Stimulated activated CD8-positive, alpha-beta memory T cell treated with anti-CD3 and anti-CD28 coated beads, Interleukin-2, amount 100 ng/mL, for 1 hour (primary cell): ENCODE results near the gene NLRP12.
"Not testable (repeated sequence)": the region's sequence is repeated elsewhere in the genome, so short reads cannot be mapped to it uniquely, and the experiment has no call there.

Experiments
- DNase-seq, 2 donors: peaks; one replicate each; pipeline ENCODE4 v3.0.0-alpha.2; 2020; ENCODE audit warnings: low read depth in 2 of 2

The NLRP12 gene

GRCh38 chr19:53840241-53840640 lies 16.1 kb upstream of the NLRP12 start:
- not testable (repeated sequence) for DNase-seq

- DNase-seq = not testable (repeated sequence)
These were observed 14.3 kb upstream of the NLRP12 start for GRCh38 chr19:53838446-53838845.

- DNase-seq = not testable (repeated sequence)
These were observed 8.7 kb upstream of the NLRP12 start for GRCh38 chr19:53832861-53833260.

GRCh38 chr19:53828531-53828930 lies 4.4 kb upstream of the NLRP12 start:
- no peak for DNase-seq

GRCh38 chr19:53826876-53827275 lies 2.8 kb upstream of the NLRP12 start:
- no peak for DNase-seq

- DNase-seq = no peak
These were observed 564 bp downstream of the NLRP12 start for GRCh38 chr19:53823380-53824120.

GRCh38 chr19:53819861-53820260 lies 4.3 kb downstream of the NLRP12 start:
- no peak for DNase-seq

GRCh38 chr19:53818756-53819155 lies 5.4 kb downstream of the NLRP12 start:
- no peak for DNase-seq

- DNase-seq = no peak
These were observed 10.1 kb downstream of the NLRP12 start for GRCh38 chr19:53813996-53814395.

GRCh38 chr19:53812335-53812734 lies 11.8 kb downstream of the NLRP12 start:
- no peak for DNase-seq

- DNase-seq = no peak
These were observed 13.2 kb downstream of the NLRP12 start for GRCh38 chr19:53810891-53811290.

- no peak for DNase-seq
These were observed 13.9 kb downstream of the NLRP12 start for GRCh38 chr19:53810187-53810546.

GRCh38 chr19:53809518-53810186 lies 14.5 kb downstream of the NLRP12 start:
- no peak for DNase-seq

- no peak for DNase-seq
These were observed 15.4 kb downstream of the NLRP12 start for GRCh38 chr19:53808710-53809125.

GRCh38 chr19:53801257-53801656 lies 22.9 kb downstream of the NLRP12 start:
- DNase-seq = no peak

- DNase-seq = no peak
These were observed 29.1 kb downstream of the NLRP12 start for GRCh38 chr19:53795019-53795418.

- DNase-seq = peak; percentile 37 to 45
These were observed 31.2 kb downstream of the NLRP12 start for GRCh38 chr19:53792721-53793433.

GRCh38 chr19:53789708-53790678 lies 34.1 kb downstream of the NLRP12 start:
- DNase-seq = no peak

- DNase-seq = no peak
These were observed 36.8 kb downstream of the NLRP12 start for GRCh38 chr19:53787266-53787665.

- no peak for DNase-seq
These were observed 37.4 kb downstream of the NLRP12 start for GRCh38 chr19:53786744-53787143.

GRCh38 chr19:53785196-53785889 lies 38.8 kb downstream of the NLRP12 start:
- no peak for DNase-seq
